ENCODE results near the gene PAX4. TPM values are rescaled to one million over a fixed set of nuclear protein-coding genes. Genes with fewer than 3 reads are reported as not detected.
A peak's percentile ranks its signal among the peaks of the same experiment; 100 is the strongest.

PAX4 gene
- polyA plus RNA-seq, 1 of the 3 experiments (the other 2 are of a cell fraction): not detected

GRCh38 chr7:127651556-127652332, 33.8 kb upstream of the PAX4 start, which contains the start of gene SND1:
Gene SND1, plus strand, starts transcription at chr7:127652194. Its CDS starts 180 bp downstream, at chr7:127652374.
- 2% methylated on average over 46 of the region's 67 CpGs for WGBS (ENCODE audit: low lambda C conversion rate)
- H3K79me2 ChIP-seq (ENCODE audit: insufficient read depth): peaks cover 47% of the 10 kb centered on the region
- peak within 1 kb of the TSS; percentile 84 to 95 for H3K4me3 ChIP-seq (ENCODE audit: low read depth in 2 of 2, low read length in 1 of 2)
- H2AFZ ChIP-seq (ENCODE audit: low read depth): peak within 1 kb of the TSS; percentile 90
- H3K4me2 ChIP-seq: peak within 1 kb of the TSS; percentile 79
- H3K9me2 ChIP-seq: no peaks in the 10 kb centered on the region
- CTCF ChIA-PET: interaction anchor here (1.0 to 1.2 kb wide), 2 partner anchors 63 to 558 kb away, joined by 3 read pairs; no protein-coding TSS in a partner anchor
- no peaks in the 10 kb centered on the region for H3F3A ChIP-seq (replicated peaks; ENCODE audit: insufficient read depth)
- POLR2A ChIA-PET: interaction anchor here (0.8 to 1.8 kb wide), 2 partner anchors 63 to 66 kb away, joined by 5 read pairs; partner anchors contain the start of gene ARF5
- H3K27me3 ChIP-seq (ENCODE audit: insufficient read depth): no peaks in the 10 kb centered on the region
- DNase-seq: peak; percentile 99
- H4K20me1 ChIP-seq (ENCODE audit: insufficient read depth): peaks cover 36% of the 10 kb centered on the region
- H3K36me3 ChIP-seq (replicated peaks in 1 of 2; ENCODE audit: control insufficient read depth in 1 of 2, insufficient read depth in 2 of 2, low read length in 1 of 2): peaks cover 3 to 8% of the 10 kb centered on the region in 2 experiments
- no peaks in the 10 kb centered on the region for H3K9me3 ChIP-seq
- H3K4me1 ChIP-seq (ENCODE audit: control insufficient read depth in 1 of 2, insufficient read depth in 2 of 2, low read depth in 1 of 2, low read length in 1 of 2): peaks cover 21 to 28% of the 10 kb centered on the region in 2 experiments
- peak within 1 kb of the TSS; percentile 82 to 92 for H3K27ac ChIP-seq (ENCODE audit: low read depth in 2 of 2, low read length in 1 of 2)
- peak within 1 kb of the TSS; percentile 90 for H3K9ac ChIP-seq
- no peak for TF ChIP-seq EZH2phosphoT487 (IDR thresholded peaks at IDR 0.05; ENCODE audit: borderline replicate concordance, low read depth)
- peak; percentile 70; the same call in 1 of the 2 replicates for TF ChIP-seq SIN3A (IDR thresholded peaks at IDR 0.05; ENCODE audit: borderline replicate concordance, low read depth, low read length)
- no peak for TF ChIP-seq JUND (IDR thresholded peaks at IDR 0.05)
- no peak for TF ChIP-seq GATA2 (CRISPR knock-in tag; IDR thresholded peaks at IDR 0.05)
- peak; percentile 6; the same call in 1 of the 2 replicates for TF ChIP-seq NFIC (IDR thresholded peaks at IDR 0.05; ENCODE audit: borderline replicate concordance)
- TF ChIP-seq, protein P1, sequence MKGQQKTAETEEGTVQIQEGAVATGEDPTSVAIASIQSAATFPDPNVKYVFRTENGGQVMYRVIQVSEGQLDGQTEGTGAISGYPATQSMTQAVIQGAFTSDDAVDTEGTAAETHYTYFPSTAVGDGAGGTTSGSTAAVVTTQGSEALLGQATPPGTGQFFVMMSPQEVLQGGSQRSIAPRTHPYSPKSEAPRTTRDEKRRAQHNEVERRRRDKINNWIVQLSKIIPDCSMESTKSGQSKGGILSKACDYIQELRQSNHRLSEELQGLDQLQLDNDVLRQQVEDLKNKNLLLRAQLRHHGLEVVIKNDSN (IDR thresholded peaks at IDR 0.05; ENCODE audit: borderline replicate concordance, low read depth): no peak
- TF ChIP-seq EP300 (IDR thresholded peaks at IDR 0.05; ENCODE audit: borderline replicate concordance in 1 of 2, low read depth in 1 of 2, low read length in 1 of 2): peak in 1 of 2 experiments; percentile 52; a peak in 1 of 4 replicates
- no peak for TF ChIP-seq SMC3 (IDR thresholded peaks at IDR 0.05; ENCODE audit: low read depth, low read length)
- TF ChIP-seq YY1 (IDR thresholded peaks at IDR 0.05; ENCODE audit: low read depth): no peak; the same call in 1 of the 2 replicates
- TF ChIP-seq RAD21 (IDR thresholded peaks at IDR 0.05; ENCODE audit: low read length): no peak; the same call in 1 of the 2 replicates
- TF ChIP-seq, protein P2, sequence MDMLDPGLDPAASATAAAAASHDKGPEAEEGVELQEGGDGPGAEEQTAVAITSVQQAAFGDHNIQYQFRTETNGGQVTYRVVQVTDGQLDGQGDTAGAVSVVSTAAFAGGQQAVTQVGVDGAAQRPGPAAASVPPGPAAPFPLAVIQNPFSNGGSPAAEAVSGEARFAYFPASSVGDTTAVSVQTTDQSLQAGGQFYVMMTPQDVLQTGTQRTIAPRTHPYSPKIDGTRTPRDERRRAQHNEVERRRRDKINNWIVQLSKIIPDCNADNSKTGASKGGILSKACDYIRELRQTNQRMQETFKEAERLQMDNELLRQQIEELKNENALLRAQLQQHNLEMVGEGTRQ (IDR thresholded peaks at IDR 0.05; ENCODE audit: borderline replicate concordance, low read depth, low read length): no peak; the same call in 1 of the 2 replicates
- TF ChIP-seq TEAD4 (IDR thresholded peaks at IDR 0.05; ENCODE audit: borderline replicate concordance, insufficient read depth): no peak
- peak; percentile 88 for TF ChIP-seq NRF1 (IDR thresholded peaks at IDR 0.05; ENCODE audit: low read depth, low read length)
- TF ChIP-seq TAF1 (IDR thresholded peaks at IDR 0.05; ENCODE audit: borderline replicate concordance, low read depth, low read length): peak; percentile 83
- TF ChIP-seq, protein P3, sequence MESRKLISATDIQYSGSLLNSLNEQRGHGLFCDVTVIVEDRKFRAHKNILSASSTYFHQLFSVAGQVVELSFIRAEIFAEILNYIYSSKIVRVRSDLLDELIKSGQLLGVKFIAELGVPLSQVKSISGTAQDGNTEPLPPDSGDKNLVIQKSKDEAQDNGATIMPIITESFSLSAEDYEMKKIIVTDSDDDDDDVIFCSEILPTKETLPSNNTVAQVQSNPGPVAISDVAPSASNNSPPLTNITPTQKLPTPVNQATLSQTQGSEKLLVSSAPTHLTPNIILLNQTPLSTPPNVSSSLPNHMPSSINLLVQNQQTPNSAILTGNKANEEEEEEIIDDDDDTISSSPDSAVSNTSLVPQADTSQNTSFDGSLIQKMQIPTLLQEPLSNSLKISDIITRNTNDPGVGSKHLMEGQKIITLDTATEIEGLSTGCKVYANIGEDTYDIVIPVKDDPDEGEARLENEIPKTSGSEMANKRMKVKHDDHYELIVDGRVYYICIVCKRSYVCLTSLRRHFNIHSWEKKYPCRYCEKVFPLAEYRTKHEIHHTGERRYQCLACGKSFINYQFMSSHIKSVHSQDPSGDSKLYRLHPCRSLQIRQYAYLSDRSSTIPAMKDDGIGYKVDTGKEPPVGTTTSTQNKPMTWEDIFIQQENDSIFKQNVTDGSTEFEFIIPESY (IDR thresholded peaks at IDR 0.05; ENCODE audit: borderline replicate concordance, low read depth): no peak
- TF ChIP-seq TCF12 (IDR thresholded peaks at IDR 0.05): no peak; the same call in 1 of the 2 replicates
- TF ChIP-seq CHD2 (IDR thresholded peaks at IDR 0.05; ENCODE audit: low read length, partially characterized antibody): peak; percentile 91
- TF ChIP-seq FOXM1 (IDR thresholded peaks at IDR 0.05; ENCODE audit: low read depth): no peak; the same call in 1 of the 2 replicates
- TF ChIP-seq, protein P4, sequence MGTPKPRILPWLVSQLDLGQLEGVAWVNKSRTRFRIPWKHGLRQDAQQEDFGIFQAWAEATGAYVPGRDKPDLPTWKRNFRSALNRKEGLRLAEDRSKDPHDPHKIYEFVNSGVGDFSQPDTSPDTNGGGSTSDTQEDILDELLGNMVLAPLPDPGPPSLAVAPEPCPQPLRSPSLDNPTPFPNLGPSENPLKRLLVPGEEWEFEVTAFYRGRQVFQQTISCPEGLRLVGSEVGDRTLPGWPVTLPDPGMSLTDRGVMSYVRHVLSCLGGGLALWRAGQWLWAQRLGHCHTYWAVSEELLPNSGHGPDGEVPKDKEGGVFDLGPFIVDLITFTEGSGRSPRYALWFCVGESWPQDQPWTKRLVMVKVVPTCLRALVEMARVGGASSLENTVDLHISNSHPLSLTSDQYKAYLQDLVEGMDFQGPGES (IDR thresholded peaks at IDR 0.05; ENCODE audit: low read depth, low read length): peak; percentile 49
- TF ChIP-seq ELF1 (IDR thresholded peaks at IDR 0.05): peak; percentile 98
- peak; percentile 94 for TF ChIP-seq GABPA (IDR thresholded peaks at IDR 0.05; ENCODE audit: low read depth)
- peak; percentile 84 for TF ChIP-seq POLR2AphosphoS5 (IDR thresholded peaks at IDR 0.05; ENCODE audit: low read depth, low read length)
- TF ChIP-seq FOXJ3 (CRISPR knock-in tag; IDR thresholded peaks at IDR 0.05): no peak
- TF ChIP-seq, protein P5, sequence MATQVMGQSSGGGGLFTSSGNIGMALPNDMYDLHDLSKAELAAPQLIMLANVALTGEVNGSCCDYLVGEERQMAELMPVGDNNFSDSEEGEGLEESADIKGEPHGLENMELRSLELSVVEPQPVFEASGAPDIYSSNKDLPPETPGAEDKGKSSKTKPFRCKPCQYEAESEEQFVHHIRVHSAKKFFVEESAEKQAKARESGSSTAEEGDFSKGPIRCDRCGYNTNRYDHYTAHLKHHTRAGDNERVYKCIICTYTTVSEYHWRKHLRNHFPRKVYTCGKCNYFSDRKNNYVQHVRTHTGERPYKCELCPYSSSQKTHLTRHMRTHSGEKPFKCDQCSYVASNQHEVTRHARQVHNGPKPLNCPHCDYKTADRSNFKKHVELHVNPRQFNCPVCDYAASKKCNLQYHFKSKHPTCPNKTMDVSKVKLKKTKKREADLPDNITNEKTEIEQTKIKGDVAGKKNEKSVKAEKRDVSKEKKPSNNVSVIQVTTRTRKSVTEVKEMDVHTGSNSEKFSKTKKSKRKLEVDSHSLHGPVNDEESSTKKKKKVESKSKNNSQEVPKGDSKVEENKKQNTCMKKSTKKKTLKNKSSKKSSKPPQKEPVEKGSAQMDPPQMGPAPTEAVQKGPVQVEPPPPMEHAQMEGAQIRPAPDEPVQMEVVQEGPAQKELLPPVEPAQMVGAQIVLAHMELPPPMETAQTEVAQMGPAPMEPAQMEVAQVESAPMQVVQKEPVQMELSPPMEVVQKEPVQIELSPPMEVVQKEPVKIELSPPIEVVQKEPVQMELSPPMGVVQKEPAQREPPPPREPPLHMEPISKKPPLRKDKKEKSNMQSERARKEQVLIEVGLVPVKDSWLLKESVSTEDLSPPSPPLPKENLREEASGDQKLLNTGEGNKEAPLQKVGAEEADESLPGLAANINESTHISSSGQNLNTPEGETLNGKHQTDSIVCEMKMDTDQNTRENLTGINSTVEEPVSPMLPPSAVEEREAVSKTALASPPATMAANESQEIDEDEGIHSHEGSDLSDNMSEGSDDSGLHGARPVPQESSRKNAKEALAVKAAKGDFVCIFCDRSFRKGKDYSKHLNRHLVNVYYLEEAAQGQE (IDR thresholded peaks at IDR 0.05; ENCODE audit: low read depth, low read length): no peak
- TF ChIP-seq MXI1 (IDR thresholded peaks at IDR 0.05; ENCODE audit: low read depth, low read length): peak; percentile 95
